WTC11 (cell line): ENCODE data around the gene ASCC1. TPM values are rescaled to one million over a fixed set of nuclear protein-coding genes. Genes with fewer than 3 reads are reported as not detected.

ENCODE experiments used
- ATAC-seq: fragments of 200-7000 bp; cut with Tn5 transposase; 2 replicates; pipeline ENCODE4 v1.10.0; 2021; ENCODE audit warnings: mild to moderate bottlenecking, moderate library complexity
- CTCF ChIA-PET: fragments of 300-600 bp; sonication (Branson Sonifier 250); formaldehyde crosslinking; loops from one replicate; lab custom pipeline; 2021; ENCODE audit warnings: antibody characterized with exemption; lab: Charles Lee
- POLR2A ChIA-PET: fragments of 350-600 bp; sonication (Branson Sonifier 250); formaldehyde crosslinking; loops from one replicate; lab custom pipeline; 2021; ENCODE audit warnings: antibody characterized with exemption; lab: Charles Lee
- DNase-seq: peaks from one replicate; pipeline ENCODE4 v3.0.0; 2021; ENCODE audit warnings: low spot score
- H3K27ac Mint-ChIP-seq: 2 replicates; pipeline ENCODE4 v1.8.0; 2021; ENCODE audit warnings: mixed read lengths
- H3K27me3 Mint-ChIP-seq: 2 replicates; pipeline ENCODE4 v1.8.0; 2021; ENCODE audit warnings: low read depth, mild to moderate bottlenecking, moderate library complexity, mixed read lengths
- H3K36me3 Mint-ChIP-seq: 2 replicates; pipeline ENCODE4 v1.8.0; 2021; ENCODE audit warnings: mixed read lengths
- H3K4me1 Mint-ChIP-seq: 2 replicates; pipeline ENCODE4 v1.8.0; 2022; ENCODE audit warnings: mixed read lengths
- H3K4me3 Mint-ChIP-seq: 2 replicates; pipeline ENCODE4 v1.8.0; 2021; ENCODE audit warnings: mild to moderate bottlenecking, moderate library complexity, mixed read lengths
- H3K9me3 Mint-ChIP-seq: 2 replicates; pipeline ENCODE4 v1.8.0; 2021; ENCODE audit warnings: mixed read lengths
- ATF3 ChIP-seq: sonication (generic); formaldehyde crosslinking; conservative IDR thresholded peaks from 2 replicates; pipeline ENCODE4 v1.8.1; 2022; ENCODE audit warnings: mild to moderate bottlenecking, missing genetic modification reagents
- CBFB ChIP-seq: sonication (generic); formaldehyde crosslinking; IDR thresholded peaks from 2 replicates; pipeline ENCODE4 v1.8.1; 2022; ENCODE audit warnings: mild to moderate bottlenecking, low read depth, missing genetic modification reagents
- CTCF ChIP-seq: fragments of 200-600 bp; IDR thresholded peaks from 2 replicates; pipeline ENCODE4 v1.8.0; 2022; ENCODE audit warnings: antibody characterized with exemption
- ETV6 ChIP-seq: sonication (generic); formaldehyde crosslinking; IDR thresholded peaks from 2 replicates; pipeline ENCODE4 v1.8.1; 2022; ENCODE audit warnings: mild to moderate bottlenecking, missing genetic modification reagents
- FOXK1 ChIP-seq: sonication (generic); formaldehyde crosslinking; IDR thresholded peaks from 2 replicates; pipeline ENCODE4 v1.8.0; 2022; ENCODE audit warnings: mild to moderate bottlenecking, moderate library complexity, missing genetic modification reagents
- FOXP4 ChIP-seq: sonication (generic); formaldehyde crosslinking; IDR thresholded peaks from 2 replicates; pipeline ENCODE4 v1.8.0; 2022; ENCODE audit warnings: mild to moderate bottlenecking, missing genetic modification reagents
- GTF2I ChIP-seq: fragments of 250-450 bp; sonication (Bioruptor Pico); conservative IDR thresholded peaks from 2 replicates; pipeline ENCODE4 v1.4.0; 2021; ENCODE audit warnings: mild to moderate bottlenecking
- HMGA2 ChIP-seq: fragments of 250-450 bp; sonication (Bioruptor Pico); IDR thresholded peaks from 2 replicates; pipeline ENCODE4 v1.4.0; 2021; ENCODE audit warnings: mild to moderate bottlenecking, moderate library complexity
- JUN ChIP-seq: sonication (generic); formaldehyde crosslinking; IDR thresholded peaks from 2 replicates; pipeline ENCODE4 v1.8.0; 2023; ENCODE audit warnings: mild to moderate bottlenecking, missing genetic modification reagents
- OVOL2 ChIP-seq: fragments of 250-450 bp; sonication (Bioruptor Pico); IDR thresholded peaks from 2 replicates; pipeline ENCODE4 v1.9.0; 2021; ENCODE audit warnings: mild to moderate bottlenecking, borderline replicate concordance
- PREB ChIP-seq: sonication (generic); formaldehyde crosslinking; IDR thresholded peaks from 2 replicates; pipeline ENCODE4 v1.8.1; 2022; ENCODE audit warnings: mild to moderate bottlenecking, missing genetic modification reagents, moderate library complexity, borderline replicate concordance
- SP1 ChIP-seq: sonication (generic); formaldehyde crosslinking; conservative IDR thresholded peaks from 2 replicates; pipeline ENCODE4 v1.8.1; 2022; ENCODE audit warnings: missing genetic modification reagents
- TEAD1 ChIP-seq: sonication (generic); formaldehyde crosslinking; IDR thresholded peaks from 2 replicates; pipeline ENCODE4 v1.8.0; 2022; ENCODE audit warnings: mild to moderate bottlenecking, missing genetic modification reagents
- USF2 ChIP-seq: sonication (generic); formaldehyde crosslinking; IDR thresholded peaks from 2 replicates; pipeline ENCODE4 v1.8.1; 2023; ENCODE audit warnings: mild to moderate bottlenecking, missing genetic modification reagents, moderate library complexity
- ZBTB43 ChIP-seq: sonication (generic); formaldehyde crosslinking; IDR thresholded peaks from 2 replicates; pipeline ENCODE4 v1.8.1; 2023; ENCODE audit warnings: mild to moderate bottlenecking, missing genetic modification reagents
- ZMAT4 ChIP-seq: fragments of 250-450 bp; sonication (Bioruptor Pico); IDR thresholded peaks from 2 replicates; pipeline ENCODE4 v1.9.0; 2021; ENCODE audit warnings: mild to moderate bottlenecking
- ZNF138 ChIP-seq: sonication (generic); formaldehyde crosslinking; conservative IDR thresholded peaks from 2 replicates; pipeline ENCODE4 v1.8.1; 2022; ENCODE audit warnings: mild to moderate bottlenecking, moderate library complexity, missing genetic modification reagents
- ZNF263 ChIP-seq: sonication (generic); formaldehyde crosslinking; IDR thresholded peaks from 2 replicates; pipeline ENCODE4 v1.8.1; 2022; ENCODE audit warnings: low read depth, mild to moderate bottlenecking, moderate library complexity, missing genetic modification reagents
- ZNF317 ChIP-seq: sonication (generic); formaldehyde crosslinking; IDR thresholded peaks from 2 replicates; pipeline ENCODE4 v1.8.1; 2023; ENCODE audit warnings: low read depth, mild to moderate bottlenecking, moderate library complexity, missing genetic modification reagents, borderline replicate concordance
- ZNF396 ChIP-seq: fragments of 250-450 bp; sonication (Bioruptor Pico); IDR thresholded peaks from 2 replicates; pipeline ENCODE4 v1.8.0; 2021; ENCODE audit warnings: mild to moderate bottlenecking, moderate library complexity, borderline replicate concordance
- ZNF425 ChIP-seq: fragments of 250-450 bp; sonication (Bioruptor Pico); conservative IDR thresholded peaks from 2 replicates; pipeline ENCODE4 v1.9.0; 2021; ENCODE audit warnings: mild to moderate bottlenecking
- total RNA-seq: library from RNA; stranded (reverse); gene quantifications from 3 replicates; pipeline ENCODE4 v1.2.3, GENCODE V29; 2021

The ASCC1 gene
- total RNA-seq, 1 experiment from 2014 or later, result 30.4 TPM

GRCh38 chr10:72146559-72147323 is 69.3 kb downstream of the ASCC1 start:
- no peak overlapping the region for H3K4me3 Mint-ChIP-seq
- ChIA-PET POLR2A (no interaction called here), CTCF (interaction anchor here (1.2 kb wide), 1 partner anchor 98 kb away, joined by 3 read pairs; no protein-coding TSS in a partner anchor)
- peaks cover 3% of the 10 kb centered on the region for H3K36me3 Mint-ChIP-seq
- H3K9me3 Mint-ChIP-seq, result no peaks in the 10 kb centered on the region
- H3K27ac Mint-ChIP-seq, result 0 out of 2 replicates have a peak overlapping the region, but pooled peaks have one; percentile 5
- no peak for DNase-seq
- peaks cover 11% of the 10 kb centered on the region for H3K4me1 Mint-ChIP-seq
- no peak for ATAC-seq
- no peaks in the 10 kb centered on the region for H3K27me3 Mint-ChIP-seq
- TF ChIP-seq TEAD1 (CRISPR knock-in tag) (no peak), ZNF263 (CRISPR knock-in tag) (no peak), FOXK1 (CRISPR knock-in tag) (no peak), ZNF425 (no peak), ATF3 (CRISPR knock-in tag) (no peak), ZNF138 (CRISPR knock-in tag) (no peak), ETV6 (no peak), ZNF396 (CRISPR knock-in tag) (no peak)

- peaks cover 2% of the 10 kb centered on the region for H3K36me3 Mint-ChIP-seq
- no peaks in the 10 kb centered on the region for H3K9me3 Mint-ChIP-seq
- H3K4me3 Mint-ChIP-seq, result no peak overlapping the region
- no peak for DNase-seq
- H3K4me1 Mint-ChIP-seq, result peaks cover 11% of the 10 kb centered on the region
- ChIA-PET POLR2A (no interaction called here), CTCF (interaction anchor here (1.2 kb wide), 1 partner anchor 98 kb away, joined by 3 read pairs; no protein-coding TSS in a partner anchor)
- no peaks in the 10 kb centered on the region for H3K27me3 Mint-ChIP-seq
- ATAC-seq, result peak; percentile 97
- H3K27ac Mint-ChIP-seq, result peak overlapping the region; percentile 42
- no peak for TF ChIP-seq FOXP4 (CRISPR knock-in tag)
- TF ChIP-seq PREB (CRISPR knock-in tag), result no peak
- no peak for TF ChIP-seq CTCF
- no peak for TF ChIP-seq GTF2I (CRISPR knock-in tag)
- TF ChIP-seq JUN (CRISPR knock-in tag), result no peak
- no peak for TF ChIP-seq SP1
- TF ChIP-seq OVOL2 (CRISPR knock-in tag), result no peak
- TF ChIP-seq ZBTB43 (CRISPR knock-in tag), result no peak
- TF ChIP-seq USF2 (CRISPR knock-in tag), result no peak
- TF ChIP-seq HMGA2, result no peak
- no peak for TF ChIP-seq ZNF317 (CRISPR knock-in tag)
- TF ChIP-seq CBFB (CRISPR knock-in tag), result no peak
- no peak for TF ChIP-seq ZMAT4
Observed at GRCh38 chr10:72146071-72146470, 70.0 kb downstream of the ASCC1 start.
